SK-N-SH (cell line): ENCODE data around the gene DDO. TPM values are rescaled to one million over a fixed set of nuclear protein-coding genes. Genes with fewer than 3 reads are reported as not detected.

Source experiments
- CTCF ChIA-PET: fragments of 300-600, 350-600 bp; formaldehyde crosslinking; extraction: SDS; loops from one replicate; lab custom pipeline; 2021; lab: Yijun Ruan, JAX
- POLR2A ChIA-PET: fragments of 350-600 bp; sonication (Branson Sonifier 250); formaldehyde crosslinking; extraction: SDS; loops from one replicate; lab custom pipeline; 2020; ENCODE audit warnings: antibody characterized with exemption, inconsistent platforms; lab: Yijun Ruan, JAX
- DNase-seq: peaks from one replicate; pipeline ENCODE4 v3.0.0; 2012
- H2AFZ ChIP-seq: fragments of 200-600 bp; sonication (generic); 2 replicates; pipeline ENCODE4 v1.8.1; 2016; ENCODE audit warnings: antibody characterized with exemption, mild to moderate bottlenecking, low read depth
- H3F3A ChIP-seq: fragments of 200-600 bp; sonication (generic); replicated peaks from 2 replicates; pipeline ENCODE3; 2016; ENCODE audit warnings: antibody characterized with exemption, mild to moderate bottlenecking; ENCODE audit not compliant: insufficient read depth
- H3K27ac ChIP-seq, 2 experiments: fragments of 200-500 bp in 1 of 2; fragments of 200-600 bp in 1 of 2; sonication (Bioruptor generic) in 1 of 2; sonication (generic), shearing (Covaris generic) in 1 of 2; 2 replicates each; pipeline versions ENCODE4 v1.5.1 to v1.6.1; 2014 to 2016; ENCODE audit warnings: low read depth in 2 of 2, inconsistent platforms in 1 of 2, low read length in 1 of 2, mild to moderate bottlenecking in 1 of 2, mixed read lengths in 1 of 2
- H3K27me3 ChIP-seq: fragments of 200-600 bp; sonication (generic), shearing (Covaris generic); 2 replicates; pipeline ENCODE4 v1.6.1; 2016; ENCODE audit warnings: mixed run types; ENCODE audit not compliant: insufficient read depth
- H3K36me3 ChIP-seq, 2 experiments: fragments of 200-500 bp in 1 of 2; fragments of 200-600 bp in 1 of 2; sonication (Bioruptor generic) in 1 of 2; sonication (generic) in 1 of 2; replicated peaks in 1 of 2; 2 replicates each; pipeline versions ENCODE3 to v1.5.1; 2014 to 2016; ENCODE audit warnings: low read length in 1 of 2, mild to moderate bottlenecking in 1 of 2; ENCODE audit not compliant: insufficient read depth in 2 of 2, control insufficient read depth in 1 of 2
- H3K4me1 ChIP-seq, 2 experiments: fragments of 200-500 bp in 1 of 2; fragments of 200-600 bp in 1 of 2; sonication (Bioruptor generic) in 1 of 2; sonication (generic), shearing (Covaris generic) in 1 of 2; 2 replicates each; pipeline versions ENCODE4 v1.5.1 to v1.6.1; 2014 to 2016; ENCODE audit warnings: low read depth in 1 of 2, low read length in 1 of 2, mixed run types in 1 of 2; ENCODE audit not compliant: insufficient read depth in 2 of 2, control insufficient read depth in 1 of 2
- H3K4me2 ChIP-seq: fragments of 200-600 bp; sonication (generic), shearing (Covaris generic); 2 replicates; pipeline ENCODE4 v1.6.1; 2017; ENCODE audit warnings: mixed run types
- H3K4me3 ChIP-seq, 2 experiments: fragments of 200-500 bp in 1 of 2; fragments of 200-600 bp in 1 of 2; sonication (Bioruptor generic) in 1 of 2; sonication (generic), shearing (Covaris generic) in 1 of 2; 2 replicates each; pipeline versions ENCODE4 v1.5.1 to v1.8.1; 2014 to 2016; ENCODE audit warnings: low read depth in 2 of 2, inconsistent platforms in 1 of 2, low read length in 1 of 2, mild to moderate bottlenecking in 1 of 2, mixed read lengths in 1 of 2, moderate library complexity in 1 of 2
- H3K79me2 ChIP-seq: fragments of 200-600 bp; sonication (generic); 2 replicates; pipeline ENCODE4 v1.8.1; 2017; ENCODE audit warnings: mild to moderate bottlenecking; ENCODE audit not compliant: insufficient read depth
- H3K9ac ChIP-seq: fragments of 200-600 bp; sonication (generic); 2 replicates; pipeline ENCODE4 v1.6.1; 2017; ENCODE audit warnings: mixed run types
- H3K9me2 ChIP-seq: fragments of 200-600 bp; sonication (generic); 2 replicates; pipeline ENCODE4 v1.6.1; 2017; ENCODE audit warnings: mixed run types
- H3K9me3 ChIP-seq: fragments of 200-600 bp; sonication (generic); 2 replicates; pipeline ENCODE4 v1.6.1; 2017; ENCODE audit warnings: mixed run types, mild to moderate bottlenecking, moderate library complexity
- H4K20me1 ChIP-seq: fragments of 200-600 bp; sonication (generic); 2 replicates; pipeline ENCODE4 v1.6.1; 2017; ENCODE audit warnings: mild to moderate bottlenecking, mixed run types; ENCODE audit not compliant: insufficient read depth
- CHD2 ChIP-seq: fragments of 150-350 bp; IDR thresholded peaks from 2 replicates; pipeline ENCODE4 v1.6.1; 2018; ENCODE audit warnings: low read length; ENCODE audit not compliant: partially characterized antibody
- EZH2phosphoT487 ChIP-seq: fragments of 200-600 bp; sonication (generic); IDR thresholded peaks from 2 replicates; pipeline ENCODE4 v1.6.1; 2017; ENCODE audit warnings: low read depth, mixed run types, mild to moderate bottlenecking, antibody characterized with exemption, moderate library complexity, borderline replicate concordance
- FOSL2 ChIP-seq: IDR thresholded peaks from 2 replicates; pipeline ENCODE4 v1.4.0; 2012; ENCODE audit warnings: low read depth, mild to moderate bottlenecking, moderate library complexity, borderline replicate concordance
- NFIC ChIP-seq: IDR thresholded peaks from 2 replicates; pipeline ENCODE4 v1.4.0; 2012; ENCODE audit warnings: borderline replicate concordance
- NRF1 ChIP-seq: IDR thresholded peaks from 2 replicates; pipeline ENCODE4 v1.6.1; 2012; ENCODE audit warnings: low read depth, mild to moderate bottlenecking, low read length
- POLR2AphosphoS5 ChIP-seq: IDR thresholded peaks from 2 replicates; pipeline ENCODE4 v1.6.1; 2012; ENCODE audit warnings: low read depth, low read length
- RCOR1 ChIP-seq: fragments of 150-350 bp; IDR thresholded peaks from 2 replicates; pipeline ENCODE4 v1.6.1; 2017; ENCODE audit warnings: antibody characterized with exemption, low read length
- RFX5 ChIP-seq: IDR thresholded peaks from 2 replicates; pipeline ENCODE4 v1.6.1; 2012; ENCODE audit warnings: mild to moderate bottlenecking, improper control_type of control experiment, low read length
- SIN3A ChIP-seq: IDR thresholded peaks from 2 replicates; pipeline ENCODE4 v1.6.1; 2012; ENCODE audit warnings: low read depth, mild to moderate bottlenecking, low read length, moderate library complexity, borderline replicate concordance
- SMC3 ChIP-seq: IDR thresholded peaks from 2 replicates; pipeline ENCODE4 v1.6.1; 2012; ENCODE audit warnings: low read depth, low read length, improper control_type of control experiment
- WGBS: methylation state at CpG from one replicate; pipeline ENCODE4 v1.1.6; 2017; ENCODE audit warnings: low lambda C conversion rate; 5-methylcytosine and 5-hydroxymethylcytosine counted together
- polyA plus RNA-seq, 3 experiments: library from polyadenylated mRNA; depleted of rRNA; stranded (reverse); fragments of >200 nt; gene quantifications; 2 replicates each; pipeline ENCODE4 v1.2.3, GENCODE V29; 2012
- TF ChIP-seq, protein P1 (sequence below): IDR thresholded peaks from 2 replicates; pipeline ENCODE4; 2012
- TF ChIP-seq, protein P2 (sequence below): IDR thresholded peaks from 2 replicates; pipeline ENCODE4 v1.4.0; 2012; ENCODE audit warnings: low read depth, borderline replicate concordance
- TF ChIP-seq, protein P3 (sequence below): fragments of 150-350 bp; IDR thresholded peaks from 2 replicates; pipeline ENCODE4 v1.6.1; 2016; ENCODE audit warnings: mild to moderate bottlenecking, low read depth, low read length

Gene DDO
- polyA plus RNA-seq, 1 of the 3 experiments (the other 2 are of a cell fraction), result 0.79 TPM

DNA sequence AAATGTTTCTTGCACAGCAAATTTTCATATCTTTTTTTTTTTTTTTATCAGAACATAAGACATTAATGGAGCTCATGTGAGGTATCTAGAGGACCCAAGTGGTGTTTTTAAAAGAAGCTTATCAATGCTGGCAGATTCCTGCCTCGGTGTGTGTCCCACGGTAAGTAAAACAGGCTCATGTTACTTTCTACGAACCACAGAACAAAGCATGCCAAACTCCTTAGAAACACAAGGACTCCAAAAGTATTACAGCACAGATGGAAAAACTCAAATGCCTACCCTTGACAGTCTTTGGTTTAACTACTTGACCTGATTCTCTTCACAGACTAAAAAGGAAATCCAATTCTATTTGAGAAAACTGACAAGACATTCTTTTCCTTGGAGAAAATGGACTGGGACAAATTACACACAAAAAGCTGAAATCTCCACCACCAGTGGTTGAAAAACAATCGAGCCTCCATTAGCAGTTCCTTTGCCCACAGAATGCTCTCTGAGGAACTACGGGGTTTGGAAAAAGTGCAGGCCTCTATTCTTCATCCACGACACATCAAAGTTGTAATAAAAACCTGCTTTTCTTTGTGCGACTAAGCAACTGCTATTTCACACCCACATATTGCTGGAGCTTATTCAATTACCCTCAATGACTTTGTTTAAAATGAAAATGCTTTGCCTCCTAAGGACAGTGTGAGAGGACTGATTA, 62.7 kb downstream of the DDO start:
- Histone ChIP-seq H2AFZ (no peak overlapping the region), H3K9me2 (no peaks in the 10 kb centered on the region), H4K20me1 (no peaks in the 10 kb centered on the region), H3K4me1 (peaks cover 3 to 19% of the 10 kb centered on the region in 2 experiments; a peak in 2 of 4 replicates), H3K9ac (no peak overlapping the region), H3K4me2 (no peak overlapping the region), H3K79me2 (no peaks in the 10 kb centered on the region), H3K4me3 (no peak overlapping the region), H3K27me3 (no peaks in the 10 kb centered on the region), H3K9me3 (no peaks in the 10 kb centered on the region), H3K36me3 (no peaks in the 10 kb centered on the region), H3F3A (no peaks in the 10 kb centered on the region), H3K27ac (peak overlapping the region in 1 of 2 experiments; percentile 55; a peak in 1 of 4 replicates)
- POLR2A ChIA-PET, result no interaction called here
- no peak for DNase-seq
- 63% methylated on average over 7 of the region's 7 CpGs for WGBS
- TF ChIP-seq, protein P1, sequence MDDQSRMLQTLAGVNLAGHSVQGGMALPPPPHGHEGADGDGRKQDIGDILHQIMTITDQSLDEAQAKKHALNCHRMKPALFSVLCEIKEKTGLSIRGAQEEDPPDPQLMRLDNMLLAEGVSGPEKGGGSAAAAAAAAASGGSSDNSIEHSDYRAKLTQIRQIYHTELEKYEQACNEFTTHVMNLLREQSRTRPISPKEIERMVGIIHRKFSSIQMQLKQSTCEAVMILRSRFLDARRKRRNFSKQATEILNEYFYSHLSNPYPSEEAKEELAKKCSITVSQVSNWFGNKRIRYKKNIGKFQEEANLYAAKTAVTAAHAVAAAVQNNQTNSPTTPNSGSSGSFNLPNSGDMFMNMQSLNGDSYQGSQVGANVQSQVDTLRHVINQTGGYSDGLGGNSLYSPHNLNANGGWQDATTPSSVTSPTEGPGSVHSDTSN, result 0 out of 2 replicates have a peak, but pooled peaks have one; percentile 14
- TF ChIP-seq, protein P2, sequence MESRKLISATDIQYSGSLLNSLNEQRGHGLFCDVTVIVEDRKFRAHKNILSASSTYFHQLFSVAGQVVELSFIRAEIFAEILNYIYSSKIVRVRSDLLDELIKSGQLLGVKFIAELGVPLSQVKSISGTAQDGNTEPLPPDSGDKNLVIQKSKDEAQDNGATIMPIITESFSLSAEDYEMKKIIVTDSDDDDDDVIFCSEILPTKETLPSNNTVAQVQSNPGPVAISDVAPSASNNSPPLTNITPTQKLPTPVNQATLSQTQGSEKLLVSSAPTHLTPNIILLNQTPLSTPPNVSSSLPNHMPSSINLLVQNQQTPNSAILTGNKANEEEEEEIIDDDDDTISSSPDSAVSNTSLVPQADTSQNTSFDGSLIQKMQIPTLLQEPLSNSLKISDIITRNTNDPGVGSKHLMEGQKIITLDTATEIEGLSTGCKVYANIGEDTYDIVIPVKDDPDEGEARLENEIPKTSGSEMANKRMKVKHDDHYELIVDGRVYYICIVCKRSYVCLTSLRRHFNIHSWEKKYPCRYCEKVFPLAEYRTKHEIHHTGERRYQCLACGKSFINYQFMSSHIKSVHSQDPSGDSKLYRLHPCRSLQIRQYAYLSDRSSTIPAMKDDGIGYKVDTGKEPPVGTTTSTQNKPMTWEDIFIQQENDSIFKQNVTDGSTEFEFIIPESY, result no peak
- CTCF ChIA-PET, result interaction anchor here (1.5 kb wide), 2 partner anchors 18 to 173 kb away, joined by 3 read pairs; no protein-coding TSS in a partner anchor

DNA sequence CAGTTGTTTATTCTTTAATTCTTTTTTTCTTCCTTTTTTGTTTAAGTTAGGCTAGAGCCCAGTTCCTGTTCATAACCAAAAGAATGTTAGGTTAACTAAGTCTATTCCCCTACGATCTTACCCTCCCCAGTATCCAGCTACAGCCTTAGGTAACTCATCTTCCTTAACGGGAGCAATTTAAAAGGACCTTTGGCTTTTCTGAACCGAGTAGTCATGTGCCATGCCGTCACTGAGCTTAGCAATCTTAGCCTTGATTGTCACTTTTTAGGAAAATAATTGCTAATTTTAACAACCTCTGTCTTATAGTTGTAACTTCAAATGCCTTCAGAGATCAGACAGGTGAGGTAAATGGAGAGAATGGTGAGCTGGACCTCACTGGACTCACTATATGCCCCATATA, 63.4 kb downstream of the DDO start:
- WGBS, result 79% methylated on average over 4 of the region's 4 CpGs
- Histone ChIP-seq H3K36me3 (no peaks in the 10 kb centered on the region), H3K9ac (no peak overlapping the region), H3F3A (no peaks in the 10 kb centered on the region), H3K9me3 (no peaks in the 10 kb centered on the region), H3K27ac (no peak overlapping the region; a peak in 1 of 4 replicates), H3K79me2 (no peaks in the 10 kb centered on the region), H3K9me2 (no peaks in the 10 kb centered on the region), H3K4me1 (peaks cover 3 to 14% of the 10 kb centered on the region in 2 experiments; a peak in 2 of 4 replicates), H3K4me2 (no peak overlapping the region), H3K27me3 (no peaks in the 10 kb centered on the region), H4K20me1 (no peaks in the 10 kb centered on the region), H3K4me3 (no peak overlapping the region), H2AFZ (no peak overlapping the region)
- no peak for DNase-seq
- TF ChIP-seq RCOR1 (no peak), EZH2phosphoT487 (no peak), FOSL2 (no peak)
- ChIA-PET CTCF (interaction anchor here (1.5 to 1.6 kb wide), 3 partner anchors 10 to 172 kb away, joined by 3 to 5 read pairs (median 3); no protein-coding TSS in a partner anchor), POLR2A (no interaction called here)

DNA sequence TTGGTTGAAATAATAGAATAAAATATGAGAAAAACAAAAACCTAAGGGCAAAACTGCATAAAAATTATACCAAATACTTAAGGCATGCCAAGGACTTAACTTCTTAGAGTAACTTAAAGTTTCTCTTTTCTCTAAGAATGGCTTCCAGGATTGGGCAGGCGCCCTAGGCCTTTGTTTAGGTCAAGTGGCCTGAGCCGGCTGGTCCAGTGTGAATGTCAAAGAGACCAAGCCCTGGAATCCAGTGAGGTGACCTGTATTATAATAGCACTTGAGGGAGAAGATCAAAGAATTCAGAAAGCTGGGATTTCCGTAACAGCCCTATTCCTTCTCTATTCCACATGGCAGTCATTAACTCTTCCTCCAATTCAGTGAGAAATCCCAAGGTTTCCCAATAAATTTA, 63.8 kb downstream of the DDO start:
- Histone ChIP-seq H3F3A (no peaks in the 10 kb centered on the region), H3K9ac (no peak overlapping the region), H2AFZ (no peak overlapping the region), H3K4me1 (peaks cover 3 to 14% of the 10 kb centered on the region in 2 experiments; a peak in 2 of 4 replicates), H3K27ac (no peak overlapping the region), H3K4me3 (no peak overlapping the region), H3K9me2 (no peaks in the 10 kb centered on the region), H3K4me2 (no peak overlapping the region), H3K36me3 (no peaks in the 10 kb centered on the region), H3K27me3 (no peaks in the 10 kb centered on the region), H3K79me2 (no peaks in the 10 kb centered on the region), H3K9me3 (no peaks in the 10 kb centered on the region), H4K20me1 (no peaks in the 10 kb centered on the region)
- CTCF ChIA-PET, result interaction anchor here (1.5 to 1.6 kb wide), 3 partner anchors 10 to 172 kb away, joined by 3 to 5 read pairs (median 3); no protein-coding TSS in a partner anchor
- POLR2A ChIA-PET, result no interaction called here
- DNase-seq, result no peak
- TF ChIP-seq, protein P2, result no peak
- TF ChIP-seq CHD2 (no peak), POLR2AphosphoS5 (no peak), SIN3A (no peak), NRF1 (no peak), NFIC (no peak), SMC3 (no peak), RFX5 (no peak)
- TF ChIP-seq, protein P3, sequence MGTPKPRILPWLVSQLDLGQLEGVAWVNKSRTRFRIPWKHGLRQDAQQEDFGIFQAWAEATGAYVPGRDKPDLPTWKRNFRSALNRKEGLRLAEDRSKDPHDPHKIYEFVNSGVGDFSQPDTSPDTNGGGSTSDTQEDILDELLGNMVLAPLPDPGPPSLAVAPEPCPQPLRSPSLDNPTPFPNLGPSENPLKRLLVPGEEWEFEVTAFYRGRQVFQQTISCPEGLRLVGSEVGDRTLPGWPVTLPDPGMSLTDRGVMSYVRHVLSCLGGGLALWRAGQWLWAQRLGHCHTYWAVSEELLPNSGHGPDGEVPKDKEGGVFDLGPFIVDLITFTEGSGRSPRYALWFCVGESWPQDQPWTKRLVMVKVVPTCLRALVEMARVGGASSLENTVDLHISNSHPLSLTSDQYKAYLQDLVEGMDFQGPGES, result no peak
- 85% methylated on average over 3 of the region's 3 CpGs for WGBS
